Measurements from ENCODE around the gene MTMR6.

Gene MTMR6

DNA sequence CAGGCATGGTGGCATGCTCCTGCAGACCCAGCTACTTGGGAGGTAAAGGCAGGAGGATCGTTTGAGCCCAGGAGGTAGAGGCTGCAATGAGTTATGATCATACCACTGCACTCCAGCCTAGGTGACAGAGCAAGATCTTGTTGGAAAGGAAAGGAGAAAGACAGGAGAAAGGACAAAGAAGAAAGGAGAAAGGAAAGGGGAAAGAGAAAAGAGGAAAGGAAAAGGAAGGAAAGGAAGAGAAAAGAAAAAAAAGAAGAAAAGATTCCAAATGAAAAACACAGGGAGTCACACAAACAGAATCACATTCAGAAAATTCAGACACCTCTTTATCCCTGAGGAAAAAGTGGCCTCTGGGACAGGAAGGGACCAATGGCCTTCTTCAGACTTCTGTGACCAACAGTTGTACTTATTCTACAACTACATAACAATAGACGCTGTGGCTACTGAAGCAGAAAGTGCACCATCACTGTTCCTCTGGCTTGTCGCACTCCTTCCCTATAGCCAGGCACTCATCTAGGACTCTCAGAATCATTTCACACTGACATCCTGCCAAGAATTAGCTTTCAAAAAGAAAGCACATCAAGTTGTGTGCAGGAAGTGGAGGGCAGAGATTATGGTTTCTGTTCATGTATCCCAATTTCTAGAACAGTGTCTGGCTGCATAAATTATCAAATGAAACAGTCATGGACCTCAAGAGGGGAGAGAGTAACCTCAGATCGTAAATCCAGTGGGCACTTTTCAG lies 5.9 kb downstream of the MTMR6 start:
- no peak overlapping the region for H3K4me3 ChIP-seq (replicated peaks; ENCODE audit: low read depth, low read length)
- DNase-seq (ENCODE audit: extremely low read depth, low read depth): no peak

DNA sequence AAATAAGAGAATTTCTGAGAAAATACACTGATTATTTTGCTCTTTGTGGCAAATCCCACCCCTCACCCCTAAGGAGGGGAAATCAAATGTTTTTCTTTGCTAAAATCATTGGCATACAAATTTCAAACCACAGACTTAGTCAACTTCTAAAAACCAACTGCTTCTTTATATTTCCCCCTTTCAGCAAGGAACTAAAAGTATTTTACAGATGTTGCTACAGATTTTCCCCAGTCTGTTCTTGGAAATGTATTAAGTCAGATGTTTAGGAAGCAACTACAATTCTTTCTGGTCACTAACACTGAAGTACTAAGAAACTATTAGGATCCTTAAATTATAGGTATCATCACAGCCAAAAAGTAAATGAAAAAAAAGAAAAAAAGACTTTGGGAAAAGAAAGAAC lies 6.9 kb downstream of the MTMR6 start:
- TF ChIP-seq, protein P1, sequence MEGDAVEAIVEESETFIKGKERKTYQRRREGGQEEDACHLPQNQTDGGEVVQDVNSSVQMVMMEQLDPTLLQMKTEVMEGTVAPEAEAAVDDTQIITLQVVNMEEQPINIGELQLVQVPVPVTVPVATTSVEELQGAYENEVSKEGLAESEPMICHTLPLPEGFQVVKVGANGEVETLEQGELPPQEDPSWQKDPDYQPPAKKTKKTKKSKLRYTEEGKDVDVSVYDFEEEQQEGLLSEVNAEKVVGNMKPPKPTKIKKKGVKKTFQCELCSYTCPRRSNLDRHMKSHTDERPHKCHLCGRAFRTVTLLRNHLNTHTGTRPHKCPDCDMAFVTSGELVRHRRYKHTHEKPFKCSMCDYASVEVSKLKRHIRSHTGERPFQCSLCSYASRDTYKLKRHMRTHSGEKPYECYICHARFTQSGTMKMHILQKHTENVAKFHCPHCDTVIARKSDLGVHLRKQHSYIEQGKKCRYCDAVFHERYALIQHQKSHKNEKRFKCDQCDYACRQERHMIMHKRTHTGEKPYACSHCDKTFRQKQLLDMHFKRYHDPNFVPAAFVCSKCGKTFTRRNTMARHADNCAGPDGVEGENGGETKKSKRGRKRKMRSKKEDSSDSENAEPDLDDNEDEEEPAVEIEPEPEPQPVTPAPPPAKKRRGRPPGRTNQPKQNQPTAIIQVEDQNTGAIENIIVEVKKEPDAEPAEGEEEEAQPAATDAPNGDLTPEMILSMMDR (IDR thresholded peaks at IDR 0.05; ENCODE audit: low read depth, low read length, missing control alignments): no peak
- no peak overlapping the region for H3K4me3 ChIP-seq (replicated peaks; ENCODE audit: low read depth, low read length)
- no peak for DNase-seq (ENCODE audit: extremely low read depth, low read depth)

More for the DNA sequence above, 5.9 kb downstream of the MTMR6 start:
- TF ChIP-seq, protein P1 (IDR thresholded peaks at IDR 0.05; ENCODE audit: low read depth, low read length, missing control alignments): no peak

DNA sequence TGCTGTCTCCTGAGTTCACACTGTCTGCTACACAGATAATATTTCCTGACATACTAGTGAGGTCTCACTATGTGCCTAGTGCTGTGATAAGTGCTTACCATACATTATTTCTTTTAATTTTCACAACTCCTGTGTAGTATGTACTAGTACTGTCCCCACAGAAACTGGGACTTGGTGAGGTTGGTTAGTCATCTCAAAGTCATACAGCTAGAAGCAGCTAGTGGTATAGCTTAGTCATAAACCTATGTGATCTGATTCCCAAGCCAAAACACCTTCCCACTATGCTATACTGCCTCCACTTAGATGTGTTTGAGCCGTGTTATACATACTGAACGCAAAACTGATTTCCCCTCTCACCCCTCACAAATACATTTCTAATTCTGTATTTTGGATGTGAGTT lies 10.5 kb downstream of the MTMR6 start:
- TF ChIP-seq, protein P1 (IDR thresholded peaks at IDR 0.05; ENCODE audit: low read depth, low read length, missing control alignments): no peak
- DNase-seq (ENCODE audit: extremely low read depth, low read depth): no peak
- H3K4me3 ChIP-seq (replicated peaks; ENCODE audit: low read depth, low read length): no peak overlapping the region

DNA sequence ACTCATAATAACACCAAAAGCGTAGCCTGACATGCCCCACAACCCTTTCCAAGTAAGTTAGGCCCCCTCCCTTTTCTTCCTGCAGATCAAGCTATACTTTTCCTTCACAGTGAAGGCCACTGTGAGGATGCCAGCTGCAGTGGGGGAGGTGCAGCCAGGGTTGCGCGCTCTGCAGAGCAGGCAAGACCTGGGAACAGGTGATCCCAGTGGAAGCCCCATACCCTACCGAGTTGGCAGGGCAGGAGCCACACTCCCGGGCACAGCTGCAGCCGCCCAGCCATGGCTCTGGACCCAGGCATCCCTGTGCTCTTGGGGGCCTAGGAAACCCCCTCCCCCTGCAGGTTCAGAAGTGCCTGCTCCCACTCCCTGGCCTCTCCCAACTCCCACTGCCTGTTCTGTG lies 18.7 kb downstream of the MTMR6 start:
- no peak for DNase-seq (ENCODE audit: extremely low read depth, low read depth)
- no peak overlapping the region for H3K4me3 ChIP-seq (replicated peaks; ENCODE audit: low read depth, low read length)
- TF ChIP-seq, protein P1 (IDR thresholded peaks at IDR 0.05; ENCODE audit: low read depth, low read length, missing control alignments): no peak

DNA sequence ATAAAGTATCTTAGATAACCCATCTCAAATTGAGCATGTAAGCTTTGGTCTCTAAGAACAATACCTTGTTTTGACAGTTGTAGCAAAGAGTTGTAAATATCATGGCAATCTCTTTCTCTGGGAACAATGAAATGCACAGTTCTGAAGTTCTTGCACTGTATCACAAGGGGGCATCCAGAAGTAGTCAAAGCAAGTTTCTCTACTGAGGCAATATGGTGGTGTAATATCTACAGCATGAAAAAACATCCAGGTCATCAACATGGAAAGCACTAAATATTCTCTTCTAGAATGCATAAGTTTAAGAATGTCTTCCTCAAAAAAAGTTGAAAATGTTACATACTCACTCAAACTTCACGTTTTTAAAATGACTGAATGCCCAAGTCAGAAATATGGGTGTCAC lies 19.6 kb downstream of the MTMR6 start:
- H3K4me3 ChIP-seq (replicated peaks; ENCODE audit: low read depth, low read length): no peak overlapping the region
- no peak for DNase-seq (ENCODE audit: extremely low read depth, low read depth)
- TF ChIP-seq, protein P1 (IDR thresholded peaks at IDR 0.05; ENCODE audit: low read depth, low read length, missing control alignments): peak; percentile 10

DNA sequence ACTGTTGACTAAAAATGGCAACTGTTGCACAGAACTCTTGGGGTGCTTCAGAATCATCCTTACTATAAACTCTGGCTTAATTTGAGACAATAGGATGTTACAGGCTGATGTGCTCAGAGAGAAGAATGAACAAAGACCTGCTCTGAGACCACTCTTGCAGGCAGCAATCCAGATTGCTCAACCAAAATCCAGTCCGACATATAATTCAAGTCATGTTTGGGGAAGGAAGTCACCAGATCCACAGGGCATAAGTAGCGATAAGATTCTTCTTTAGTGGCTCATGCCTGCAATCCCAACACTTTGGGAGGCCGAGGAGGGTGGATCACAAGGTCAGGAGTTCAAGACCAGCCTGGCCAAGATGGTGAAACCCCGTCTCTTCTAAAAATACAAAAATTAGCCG lies 20.6 kb downstream of the MTMR6 start:
- no peak overlapping the region for H3K4me3 ChIP-seq (replicated peaks; ENCODE audit: low read depth, low read length)
- no peak for DNase-seq (ENCODE audit: extremely low read depth, low read depth)
- TF ChIP-seq, protein P1 (IDR thresholded peaks at IDR 0.05; ENCODE audit: low read depth, low read length, missing control alignments): no peak

DNA sequence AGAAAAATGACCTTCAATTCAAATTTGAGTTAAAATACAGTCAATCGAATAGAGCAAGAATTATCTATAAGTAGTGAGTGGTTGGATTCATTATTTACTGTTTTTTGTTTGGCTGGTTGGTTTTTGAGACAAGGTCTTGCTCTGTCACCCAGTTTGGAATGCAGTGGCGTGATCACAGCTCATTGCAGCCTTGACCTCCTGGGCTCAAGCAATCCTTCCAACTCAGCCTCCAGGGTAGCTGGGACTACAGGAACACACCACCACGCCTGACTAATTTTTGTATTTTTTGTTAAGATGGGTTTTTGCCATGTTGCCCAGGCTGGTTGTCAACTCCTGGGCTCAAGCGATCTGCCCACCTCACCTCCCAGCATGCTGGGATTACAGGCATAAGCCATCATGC lies 25.0 kb downstream of the MTMR6 start:
- H3K4me3 ChIP-seq (replicated peaks; ENCODE audit: low read depth, low read length): no peak overlapping the region
- DNase-seq (ENCODE audit: extremely low read depth, low read depth): no peak
- TF ChIP-seq, protein P1 (IDR thresholded peaks at IDR 0.05; ENCODE audit: low read depth, low read length, missing control alignments): no peak

All from HFF-Myc (cell line).